ENCODE data around the gene ASCL2.
A peak's percentile ranks its signal among the peaks of the same experiment; 100 is the strongest.

Gene ASCL2

GRCh38 chr11:2270322-2271076 is at the start of gene ASCL2:
TSS of gene ASCL2 (minus strand) at chr11:2270588. CDS start at chr11:2270332, 256 bp downstream.
- DNase-seq = no peak

- no peak for DNase-seq
Measured at GRCh38 chr11:2319791-2320472, 49.5 kb upstream of the ASCL2 start.

GRCh38 chr11:2318707-2319106 is 48.3 kb upstream of the ASCL2 start:
- no peak for DNase-seq

- DNase-seq = no peak
Measured at GRCh38 chr11:2318123-2318522, 47.7 kb upstream of the ASCL2 start.

GRCh38 chr11:2317354-2318050 is 47.1 kb upstream of the ASCL2 start:
- no peak for DNase-seq

GRCh38 chr11:2316963-2317244 is 46.5 kb upstream of the ASCL2 start:
- DNase-seq = no peak

- DNase-seq = no peak
Measured at GRCh38 chr11:2316169-2316962, 46.0 kb upstream of the ASCL2 start.

- DNase-seq = no peak
Measured at GRCh38 chr11:2315395-2316168, 45.2 kb upstream of the ASCL2 start.

- peak; percentile 91 for DNase-seq
Measured at GRCh38 chr11:2314525-2315394, 44.4 kb upstream of the ASCL2 start.

- no peak for DNase-seq
Measured at GRCh38 chr11:2314136-2314524, 43.7 kb upstream of the ASCL2 start.

- no peak for DNase-seq
Measured at GRCh38 chr11:2313051-2313951, 42.9 kb upstream of the ASCL2 start.

- DNase-seq = peak; percentile 32
Measured at GRCh38 chr11:2312232-2313042, 42.0 kb upstream of the ASCL2 start.

- DNase-seq = no peak
Measured at GRCh38 chr11:2311353-2312133, 41.2 kb upstream of the ASCL2 start.

GRCh38 chr11:2310786-2311352 is 40.5 kb upstream of the ASCL2 start:
- DNase-seq = no peak

GRCh38 chr11:2310073-2310785 is 39.8 kb upstream of the ASCL2 start:
- DNase-seq = no peak

- DNase-seq = no peak
Measured at GRCh38 chr11:2309251-2310072, 39.1 kb upstream of the ASCL2 start.

GRCh38 chr11:2308713-2309112 is 38.3 kb upstream of the ASCL2 start:
- DNase-seq = no peak

All from fibroblast of upper back skin (primary cell).